ENCODE results near the gene PPP1R1B. TPM values are rescaled to one million over a fixed set of nuclear protein-coding genes. Genes with fewer than 3 reads are reported as not detected.

PPP1R1B gene
- total RNA-seq, 1 donor from 2014 or later: not detected

- H3K9me3 Mint-ChIP-seq (ENCODE audit: low read depth): no peaks in the 10 kb centered on the region
- no peak overlapping the region for H3K4me3 Mint-ChIP-seq (ENCODE audit: low read depth)
- no peaks in the 10 kb centered on the region for H3K27me3 Mint-ChIP-seq
- no peaks in the 10 kb centered on the region for H3K36me3 Mint-ChIP-seq (ENCODE audit: insufficient read depth)
- no peak for TF ChIP-seq CTCF (IDR thresholded peaks at IDR 0.05; ENCODE audit: unreplicated experiment)
- no peak overlapping the region for H3K27ac Mint-ChIP-seq
- no peak for DNase-seq (ENCODE audit: low spot score, unreplicated experiment)
- H3K4me1 Mint-ChIP-seq (ENCODE audit: low read depth): peaks cover 16% of the 10 kb centered on the region
Observed at GRCh38 chr17:39639566-39640458, 13.1 kb downstream of the PPP1R1B start.

GRCh38 chr17:39640591-39641031, 13.9 kb downstream of the PPP1R1B start:
- Mint-ChIP-seq H3K9me3 (ENCODE audit: low read depth) (no peaks in the 10 kb centered on the region), H3K4me3 (ENCODE audit: low read depth) (no peak overlapping the region), H3K27me3 (no peaks in the 10 kb centered on the region), H3K36me3 (ENCODE audit: insufficient read depth) (no peaks in the 10 kb centered on the region), H3K4me1 (ENCODE audit: low read depth) (peaks cover 19% of the 10 kb centered on the region), H3K27ac (no peak overlapping the region)
- no peak for TF ChIP-seq CTCF (IDR thresholded peaks at IDR 0.05; ENCODE audit: unreplicated experiment)
- DNase-seq (ENCODE audit: low spot score, unreplicated experiment): no peak

GRCh38 chr17:39641097-39641496, 14.3 kb downstream of the PPP1R1B start:
- Mint-ChIP-seq H3K27me3 (no peaks in the 10 kb centered on the region), H3K9me3 (ENCODE audit: low read depth) (no peaks in the 10 kb centered on the region), H3K4me3 (ENCODE audit: low read depth) (no peak overlapping the region), H3K27ac (no peak overlapping the region), H3K36me3 (ENCODE audit: insufficient read depth) (no peaks in the 10 kb centered on the region), H3K4me1 (ENCODE audit: low read depth) (peaks cover 19% of the 10 kb centered on the region)
- no peak for DNase-seq (ENCODE audit: low spot score, unreplicated experiment)
- no peak for TF ChIP-seq CTCF (IDR thresholded peaks at IDR 0.05; ENCODE audit: unreplicated experiment)

GRCh38 chr17:39641883-39642282, 15.1 kb downstream of the PPP1R1B start:
- Mint-ChIP-seq H3K9me3 (ENCODE audit: low read depth) (no peaks in the 10 kb centered on the region), H3K4me3 (ENCODE audit: low read depth) (no peak overlapping the region), H3K27ac (no peak overlapping the region), H3K36me3 (ENCODE audit: insufficient read depth) (no peaks in the 10 kb centered on the region), H3K27me3 (no peaks in the 10 kb centered on the region), H3K4me1 (ENCODE audit: low read depth) (peaks cover 16% of the 10 kb centered on the region)
- TF ChIP-seq CTCF (IDR thresholded peaks at IDR 0.05; ENCODE audit: unreplicated experiment): no peak
- DNase-seq (ENCODE audit: low spot score, unreplicated experiment): no peak

GRCh38 chr17:39642291-39643074, 15.7 kb downstream of the PPP1R1B start:
- Mint-ChIP-seq H3K4me1 (ENCODE audit: low read depth) (peaks cover 13% of the 10 kb centered on the region), H3K27me3 (no peaks in the 10 kb centered on the region), H3K27ac (no peak overlapping the region), H3K36me3 (ENCODE audit: insufficient read depth) (no peaks in the 10 kb centered on the region), H3K4me3 (ENCODE audit: low read depth) (no peak overlapping the region), H3K9me3 (ENCODE audit: low read depth) (no peaks in the 10 kb centered on the region)
- no peak for TF ChIP-seq CTCF (IDR thresholded peaks at IDR 0.05; ENCODE audit: unreplicated experiment)
- no peak for DNase-seq (ENCODE audit: low spot score, unreplicated experiment)

Measured in progenitor cell of endocrine pancreas (in vitro differentiated cells).